ENCODE data around the gene WDR54. TPM values are rescaled to one million over a fixed set of nuclear protein-coding genes. Genes with fewer than 3 reads are reported as not detected.

Gene WDR54
- polyA plus RNA-seq, 1 donor (not counting 4 experiments of a cell fraction or from before 2014, with no cell fraction given): 35.2 TPM

- Histone ChIP-seq H3K9ac (ENCODE audit: control insufficient read depth, extremely low read depth, insufficient read depth, low read length) (no peak overlapping the region), H3K9me3 (ENCODE audit: control insufficient read depth, low read depth, low read length) (no peaks in the 10 kb centered on the region), H3K27ac (ENCODE audit: control insufficient read depth, insufficient read depth, low read length) (no peak overlapping the region), H3K4me3 (ENCODE audit: control insufficient read depth in 2 of 3, extremely low read depth in 1 of 3, insufficient read depth in 2 of 3, low read depth in 1 of 3, low read length in 3 of 3) (no peak overlapping the region), H3K27me3 (ENCODE audit: control insufficient read depth, extremely low read depth, insufficient read depth, low read length) (no peaks in the 10 kb centered on the region), H3K9me1 (ENCODE audit: control insufficient read depth, extremely low read depth, insufficient read depth, low read length) (no peaks in the 10 kb centered on the region), H3K36me3 (ENCODE audit: control insufficient read depth in 2 of 2, extremely low read depth in 1 of 2, insufficient read depth in 2 of 2, low read length in 2 of 2) (no peaks in the 10 kb centered on the region), H4K20me1 (ENCODE audit: control insufficient read depth, extremely low read depth, insufficient read depth, low read length) (no peaks in the 10 kb centered on the region), H3K79me2 (ENCODE audit: control insufficient read depth, insufficient read depth, low read length) (no peaks in the 10 kb centered on the region), H3K4me2 (ENCODE audit: control insufficient read depth, extremely low read depth, insufficient read depth, low read depth, low read length) (no peak overlapping the region), H2AFZ (ENCODE audit: control insufficient read depth, low read length) (no peak overlapping the region), H3K4me1 (ENCODE audit: control insufficient read depth, extremely low read depth, insufficient read depth, low read length) (peaks cover 23% of the 10 kb centered on the region)
- DNase-seq (ENCODE audit: low read depth, low spot score) (no peak), FAIRE-seq (no peak)
- dilution Hi-C loops (cut with MboI; ENCODE audit: extremely low pct_ligation_motif_present, low sequenced_read_pairs): no loop called here
- TF ChIP-seq, protein P1, sequence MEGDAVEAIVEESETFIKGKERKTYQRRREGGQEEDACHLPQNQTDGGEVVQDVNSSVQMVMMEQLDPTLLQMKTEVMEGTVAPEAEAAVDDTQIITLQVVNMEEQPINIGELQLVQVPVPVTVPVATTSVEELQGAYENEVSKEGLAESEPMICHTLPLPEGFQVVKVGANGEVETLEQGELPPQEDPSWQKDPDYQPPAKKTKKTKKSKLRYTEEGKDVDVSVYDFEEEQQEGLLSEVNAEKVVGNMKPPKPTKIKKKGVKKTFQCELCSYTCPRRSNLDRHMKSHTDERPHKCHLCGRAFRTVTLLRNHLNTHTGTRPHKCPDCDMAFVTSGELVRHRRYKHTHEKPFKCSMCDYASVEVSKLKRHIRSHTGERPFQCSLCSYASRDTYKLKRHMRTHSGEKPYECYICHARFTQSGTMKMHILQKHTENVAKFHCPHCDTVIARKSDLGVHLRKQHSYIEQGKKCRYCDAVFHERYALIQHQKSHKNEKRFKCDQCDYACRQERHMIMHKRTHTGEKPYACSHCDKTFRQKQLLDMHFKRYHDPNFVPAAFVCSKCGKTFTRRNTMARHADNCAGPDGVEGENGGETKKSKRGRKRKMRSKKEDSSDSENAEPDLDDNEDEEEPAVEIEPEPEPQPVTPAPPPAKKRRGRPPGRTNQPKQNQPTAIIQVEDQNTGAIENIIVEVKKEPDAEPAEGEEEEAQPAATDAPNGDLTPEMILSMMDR (optimal IDR thresholded peaks at IDR 0.05 in 1 of 3, IDR thresholded peaks at IDR 0.05 in 1 of 3, conservative IDR thresholded peaks at IDR 0.05 in 1 of 3; ENCODE audit: extremely low read depth in 1 of 3, insufficient read depth in 2 of 3, low read length in 3 of 3): no peak
- TF ChIP-seq EZH2 (IDR thresholded peaks at IDR 0.05; ENCODE audit: low read length): no peak
These were observed 13.8 kb upstream of the WDR54 start for GRCh38 chr2:74407682-74408081.

- dilution Hi-C loops (cut with MboI; ENCODE audit: extremely low pct_ligation_motif_present, low sequenced_read_pairs): no loop called here
- Histone ChIP-seq H3K9me3 (ENCODE audit: control insufficient read depth, low read depth, low read length) (no peaks in the 10 kb centered on the region), H3K27ac (ENCODE audit: control insufficient read depth, insufficient read depth, low read length) (no peak overlapping the region), H3K79me2 (ENCODE audit: control insufficient read depth, insufficient read depth, low read length) (no peaks in the 10 kb centered on the region), H3K9me1 (ENCODE audit: control insufficient read depth, extremely low read depth, insufficient read depth, low read length) (no peaks in the 10 kb centered on the region), H3K4me1 (ENCODE audit: control insufficient read depth, extremely low read depth, insufficient read depth, low read length) (peaks cover 11% of the 10 kb centered on the region), H3K4me2 (ENCODE audit: control insufficient read depth, extremely low read depth, insufficient read depth, low read depth, low read length) (no peak overlapping the region), H3K36me3 (ENCODE audit: control insufficient read depth in 2 of 2, extremely low read depth in 1 of 2, insufficient read depth in 2 of 2, low read length in 2 of 2) (no peaks in the 10 kb centered on the region), H2AFZ (ENCODE audit: control insufficient read depth, low read length) (no peak overlapping the region), H4K20me1 (ENCODE audit: control insufficient read depth, extremely low read depth, insufficient read depth, low read length) (no peaks in the 10 kb centered on the region), H3K27me3 (ENCODE audit: control insufficient read depth, extremely low read depth, insufficient read depth, low read length) (peaks cover 3% of the 10 kb centered on the region), H3K9ac (ENCODE audit: control insufficient read depth, extremely low read depth, insufficient read depth, low read length) (no peak overlapping the region), H3K4me3 (ENCODE audit: control insufficient read depth in 2 of 3, extremely low read depth in 1 of 3, insufficient read depth in 2 of 3, low read depth in 1 of 3, low read length in 3 of 3) (no peak overlapping the region)
- TF ChIP-seq, protein P1 (optimal IDR thresholded peaks at IDR 0.05 in 1 of 3, IDR thresholded peaks at IDR 0.05 in 1 of 3, conservative IDR thresholded peaks at IDR 0.05 in 1 of 3; ENCODE audit: extremely low read depth in 1 of 3, insufficient read depth in 2 of 3, low read length in 3 of 3): no peak
- TF ChIP-seq EZH2 (IDR thresholded peaks at IDR 0.05; ENCODE audit: low read length): no peak
- FAIRE-seq (no peak), DNase-seq (ENCODE audit: low read depth, low spot score) (no peak)
These were observed 8.4 kb upstream of the WDR54 start for GRCh38 chr2:74413001-74413698.
